K562 (cell line): ENCODE measurements around the gene SERPINA3.

ENCODE experiments used
- MEF2A ChIP-seq: IDR thresholded peaks from 2 replicates; pipeline ENCODE4 v1.6.1; 2011; ENCODE audit warnings: low read depth, mild to moderate bottlenecking, low read length, moderate library complexity; ENCODE audit not compliant: control insufficient read depth
- POLR2A ChIP-seq: fragments of 450-650 bp; conservative IDR thresholded peaks from 2 replicates; pipeline ENCODE4 v1.6.1; 2016
- RBM39 ChIP-seq: fragments of 200-400 bp; formaldehyde crosslinking; optimal IDR thresholded peaks from 2 replicates; pipeline ENCODE3; 2018; ENCODE audit warnings: low read depth, low read length
- U2AF1 ChIP-seq: fragments of 200-400 bp; formaldehyde crosslinking; optimal IDR thresholded peaks from 2 replicates; pipeline ENCODE3; 2017; ENCODE audit warnings: mild to moderate bottlenecking, low read depth, low read length, moderate library complexity
- ZNF232 ChIP-seq: sonication (generic); formaldehyde crosslinking; IDR thresholded peaks from 2 replicates; pipeline ENCODE4 v1.8.0; 2022; ENCODE audit warnings: mild to moderate bottlenecking, missing genetic modification reagents

GRCh38 chr14:94584591-94585280 is 27.5 kb upstream of the SERPINA3 start:
- TF ChIP-seq U2AF1 (no peak), POLR2A (no peak), ZNF232 (no peak), RBM39 (no peak), MEF2A (no peak)
